H1 (cell line): ENCODE results near the gene CPSF4L.
A peak's percentile ranks its signal among the peaks of the same experiment; 100 is the strongest.

Source experiments
- ATF2 ChIP-seq: IDR thresholded peaks from 2 replicates; pipeline ENCODE4 v1.6.1; 2012; ENCODE audit warnings: low read length, inconsistent platforms
- BRCA1 ChIP-seq: IDR thresholded peaks from 2 replicates; pipeline ENCODE4 v1.6.1; 2012; ENCODE audit warnings: low read depth, low read length, improper control_type of control experiment
- CHD2 ChIP-seq: IDR thresholded peaks from 2 replicates; pipeline ENCODE4 v1.6.1; 2012; ENCODE audit warnings: low read length, improper control_type of control experiment
- CTCF ChIP-seq, 3 experiments: IDR thresholded peaks; 1 replicate in 2 of 3; 2 replicates in 1 of 3; pipeline versions ENCODE4 v1.5.1 to v1.6.1; 2011; ENCODE audit warnings: low read length in 3 of 3, mild to moderate bottlenecking in 3 of 3, inconsistent platforms in 2 of 3, low read depth in 1 of 3, moderate library complexity in 1 of 3; ENCODE audit not compliant: insufficient read depth in 1 of 3; ENCODE audit errors: control extremely low read depth in 1 of 3
- EZH2 ChIP-seq: fragments of 200-600 bp; sonication (generic); IDR thresholded peaks from 2 replicates; pipeline ENCODE4 v1.7.1; 2012; ENCODE audit warnings: low read depth, mild to moderate bottlenecking, moderate library complexity, low read length, inconsistent platforms; ENCODE audit not compliant: severe bottlenecking
- GABPA ChIP-seq: IDR thresholded peaks from 2 replicates; pipeline ENCODE4 v1.6.1; 2011; ENCODE audit warnings: mild to moderate bottlenecking, low read length, moderate library complexity, borderline replicate concordance; ENCODE audit not compliant: insufficient read depth
- HDAC6 ChIP-seq: IDR thresholded peaks from one replicate; pipeline ENCODE4 v1.7.1; 2012; ENCODE audit warnings: low read depth, mild to moderate bottlenecking, inconsistent platforms, low read length, moderate library complexity
- JUND ChIP-seq: IDR thresholded peaks from 2 replicates; pipeline ENCODE4 v1.6.1; 2011; ENCODE audit warnings: mild to moderate bottlenecking, improper control_type of control experiment, low read length
- POLR2AphosphoS5 ChIP-seq: IDR thresholded peaks from 2 replicates; pipeline ENCODE4 v1.6.1; 2011; ENCODE audit warnings: low read depth, low read length
- SP1 ChIP-seq: IDR thresholded peaks from 2 replicates; pipeline ENCODE4 v1.6.1; 2011; ENCODE audit warnings: low read depth, low read length
- SP2 ChIP-seq: IDR thresholded peaks from 2 replicates; pipeline ENCODE4 v1.6.1; 2012; ENCODE audit warnings: mild to moderate bottlenecking, low read length, inconsistent platforms
- TBP ChIP-seq: IDR thresholded peaks from 2 replicates; pipeline ENCODE4 v1.6.1; 2011; ENCODE audit warnings: low read depth, low read length, improper control_type of control experiment

GRCh38 chr17:73231395-73231794, 30.3 kb downstream of the CPSF4L start:
- TF ChIP-seq CTCF (IDR thresholded peaks at IDR 0.05; ENCODE audit: control extremely low read depth in 1 of 3, insufficient read depth in 1 of 3, low read depth in 1 of 3, low read length in 3 of 3) (no peak), SP1 (no peak), JUND (no peak), SP2 (no peak), EZH2 (no peak), CHD2 (no peak; the same call in 1 of the 2 replicates), GABPA (no peak), HDAC6 (no peak), BRCA1 (no peak; the same call in 1 of the 2 replicates), POLR2AphosphoS5 (no peak), ATF2 (0 out of 2 replicates have a peak, but pooled peaks have one; percentile 10), TBP (no peak)
